BJ (cell line): Measurements from ENCODE around the gene BAG5. TPM values are rescaled to one million over a fixed set of nuclear protein-coding genes. Genes with fewer than 3 reads are reported as not detected.

ENCODE experiments used
- CTCF ChIA-PET: fragments of 350-600 bp; formaldehyde crosslinking; extraction: SDS; loops from one replicate; lab custom pipeline; 2021; ENCODE audit warnings: antibody characterized with exemption, inconsistent platforms; lab: Yijun Ruan, JAX
- POLR2A ChIA-PET: fragments of 300-600 bp; sonication (Branson Sonifier 250); formaldehyde crosslinking; extraction: SDS; loops from one replicate; lab custom pipeline; 2021; ENCODE audit warnings: antibody characterized with exemption; lab: Charles Lee
- DNase-seq: peaks from one replicate; pipeline ENCODE4 v3.0.0-alpha.2; 2011; ENCODE audit warnings: low read depth
- H3K27me3 ChIP-seq: 2 replicates; pipeline ENCODE4 v1.6.0; 2011; ENCODE audit warnings: low read length; ENCODE audit not compliant: control insufficient read depth, insufficient read depth
- H3K36me3 ChIP-seq: 2 replicates; pipeline ENCODE4 v1.5.1; 2011; ENCODE audit warnings: low read length; ENCODE audit not compliant: control insufficient read depth, insufficient read depth
- H3K4me3 ChIP-seq: 2 replicates; pipeline ENCODE4 v1.5.1; 2011; ENCODE audit warnings: low read depth, mild to moderate bottlenecking, control low read depth, low read length
- polyA plus RNA-seq: library from polyadenylated mRNA; depleted of rRNA; stranded (reverse); fragments of >200 nt; gene quantifications from 2 replicates; pipeline ENCODE4 v1.2.3, GENCODE V29; 2011
- TF ChIP-seq, protein P1 (sequence below): IDR thresholded peaks from 2 replicates; pipeline ENCODE4 v1.5.1; 2011; ENCODE audit warnings: low read depth, mild to moderate bottlenecking, control low read depth, inconsistent platforms, low read length, moderate library complexity; ENCODE audit not compliant: insufficient read depth

The BAG5 gene
- polyA plus RNA-seq, 1 experiment, result 4.9 TPM

DNA sequence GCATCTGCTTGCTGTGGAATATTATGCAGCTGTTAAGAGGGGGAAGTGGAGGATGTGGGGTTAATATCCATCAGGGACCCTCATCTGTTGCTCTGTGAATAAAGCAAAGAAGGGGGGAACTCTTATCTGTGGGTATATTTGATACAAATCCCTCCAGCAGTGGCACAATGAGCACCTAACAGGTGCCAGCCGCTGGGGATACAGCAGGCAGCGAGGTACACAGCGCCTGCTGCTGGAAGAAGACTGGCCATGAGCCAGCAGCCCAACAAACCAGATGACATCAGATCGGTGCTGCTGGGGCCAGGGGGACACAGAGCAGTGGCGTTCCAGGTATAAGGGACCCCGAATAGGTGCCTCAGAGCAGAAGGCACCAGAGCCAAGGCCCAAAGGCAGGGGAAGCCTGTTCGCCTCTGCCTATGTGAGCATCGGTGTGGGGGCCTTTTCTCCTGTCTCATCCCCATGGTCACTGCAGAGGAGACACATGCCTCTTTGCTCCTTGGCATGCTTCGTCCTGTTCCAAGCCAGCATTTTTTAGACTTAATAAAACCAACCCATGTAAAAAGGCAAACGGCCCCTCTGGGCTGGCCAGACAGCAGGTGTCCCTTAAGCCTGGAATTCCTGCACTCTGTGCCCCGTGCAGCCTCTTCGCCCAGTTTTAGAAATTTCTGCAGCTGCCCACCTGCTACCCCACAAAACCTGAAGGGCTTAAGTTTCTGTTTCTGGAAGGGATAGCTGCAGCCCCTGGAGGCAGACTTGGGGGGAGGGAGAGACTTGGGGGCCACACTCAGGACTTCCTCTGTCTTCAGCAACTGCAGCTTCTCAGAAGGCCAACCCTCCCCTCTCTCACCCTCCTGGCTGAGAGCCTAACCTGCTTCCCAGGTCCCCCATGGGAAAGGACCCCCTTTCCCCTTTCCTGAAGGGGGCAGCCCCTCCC, 38.2 kb downstream of the BAG5 start:
- no peak for DNase-seq
- Histone ChIP-seq H3K27me3 (peaks cover 1% of the 10 kb centered on the region; the same call in 1 of the 2 replicates), H3K4me3 (no peak overlapping the region), H3K36me3 (peaks cover 2% of the 10 kb centered on the region)
- POLR2A ChIA-PET, result no interaction called here
- TF ChIP-seq, protein P1, sequence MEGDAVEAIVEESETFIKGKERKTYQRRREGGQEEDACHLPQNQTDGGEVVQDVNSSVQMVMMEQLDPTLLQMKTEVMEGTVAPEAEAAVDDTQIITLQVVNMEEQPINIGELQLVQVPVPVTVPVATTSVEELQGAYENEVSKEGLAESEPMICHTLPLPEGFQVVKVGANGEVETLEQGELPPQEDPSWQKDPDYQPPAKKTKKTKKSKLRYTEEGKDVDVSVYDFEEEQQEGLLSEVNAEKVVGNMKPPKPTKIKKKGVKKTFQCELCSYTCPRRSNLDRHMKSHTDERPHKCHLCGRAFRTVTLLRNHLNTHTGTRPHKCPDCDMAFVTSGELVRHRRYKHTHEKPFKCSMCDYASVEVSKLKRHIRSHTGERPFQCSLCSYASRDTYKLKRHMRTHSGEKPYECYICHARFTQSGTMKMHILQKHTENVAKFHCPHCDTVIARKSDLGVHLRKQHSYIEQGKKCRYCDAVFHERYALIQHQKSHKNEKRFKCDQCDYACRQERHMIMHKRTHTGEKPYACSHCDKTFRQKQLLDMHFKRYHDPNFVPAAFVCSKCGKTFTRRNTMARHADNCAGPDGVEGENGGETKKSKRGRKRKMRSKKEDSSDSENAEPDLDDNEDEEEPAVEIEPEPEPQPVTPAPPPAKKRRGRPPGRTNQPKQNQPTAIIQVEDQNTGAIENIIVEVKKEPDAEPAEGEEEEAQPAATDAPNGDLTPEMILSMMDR, result no peak
- CTCF ChIA-PET, result interaction anchor here (10.1 kb wide), 1 partner anchor 23 kb away, joined by 228 read pairs; no protein-coding TSS in a partner anchor

DNA sequence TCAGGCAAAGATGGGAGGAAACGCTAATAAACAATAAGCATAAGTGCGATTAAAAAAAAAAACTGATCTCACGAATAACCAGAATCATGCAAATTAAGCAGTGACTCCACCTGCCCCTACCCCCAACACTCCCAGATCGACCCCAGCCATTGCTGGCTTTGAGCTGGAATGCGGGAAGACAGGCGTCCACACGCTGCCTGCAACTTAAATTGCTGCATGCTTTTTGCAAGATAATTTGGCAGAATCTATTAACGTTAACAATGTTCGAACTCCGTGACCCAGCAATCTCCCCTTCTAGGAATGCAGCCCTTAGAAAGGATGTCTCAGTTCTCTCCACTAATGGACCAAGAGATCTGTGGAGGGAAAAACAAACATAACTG, 38.9 kb downstream of the BAG5 start:
- Histone ChIP-seq H3K4me3 (no peak overlapping the region), H3K27me3 (peaks cover 1% of the 10 kb centered on the region; the same call in 1 of the 2 replicates), H3K36me3 (peaks cover 2% of the 10 kb centered on the region)
- no peak for DNase-seq
- POLR2A ChIA-PET, result no interaction called here
- TF ChIP-seq, protein P1, result no peak
- CTCF ChIA-PET, result interaction anchor here (10.1 kb wide), 1 partner anchor 24 kb away, joined by 228 read pairs; no protein-coding TSS in a partner anchor

DNA sequence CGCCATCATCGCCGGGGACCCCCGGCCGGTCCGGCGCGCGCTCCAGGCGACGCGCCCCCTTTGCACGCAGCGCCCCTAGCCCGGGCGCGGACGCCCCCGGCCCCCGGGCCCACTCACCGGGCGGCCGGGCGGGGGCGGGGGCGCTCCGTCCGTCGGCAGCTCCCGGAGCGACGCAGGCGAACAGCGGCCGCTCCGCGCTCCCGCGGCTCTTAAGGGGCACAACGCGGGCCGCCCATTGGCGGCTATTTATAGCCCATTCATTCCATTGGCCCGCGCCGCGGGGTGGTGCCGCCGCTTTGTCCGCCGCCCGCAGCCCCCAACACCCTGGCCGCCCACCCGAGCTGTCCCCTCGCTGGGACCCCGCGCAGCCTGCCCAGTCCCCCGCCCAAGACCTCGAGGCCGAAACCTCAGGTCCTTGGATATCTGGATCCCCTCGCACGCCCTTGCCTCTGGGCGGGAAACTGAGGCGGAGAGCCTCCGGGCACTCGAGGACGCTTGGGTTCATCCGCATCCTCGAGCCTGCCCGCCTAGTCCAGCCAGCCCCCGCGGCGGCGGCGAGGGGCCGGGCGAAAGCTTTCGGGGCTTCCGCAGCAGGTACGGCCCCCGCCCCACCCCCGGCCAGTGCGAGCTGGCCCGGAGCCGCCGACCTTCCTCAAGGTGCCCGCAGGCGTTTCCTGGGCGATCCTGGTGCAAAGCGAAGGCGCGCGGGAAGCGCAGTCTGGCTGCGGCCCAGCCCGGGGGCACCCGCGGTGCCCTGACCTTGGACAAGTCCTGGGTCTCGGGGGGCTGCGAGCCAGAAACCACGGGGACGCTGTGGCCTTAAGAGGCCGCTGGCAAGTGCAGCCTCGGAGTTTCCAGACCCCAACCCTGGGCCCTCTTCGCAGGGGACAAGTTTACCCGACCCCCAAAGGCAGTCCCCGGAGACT, 39.5 kb downstream of the BAG5 start, which contains the start of gene CKB:
CKB (minus strand) TSS at position 182 of the 926 bp plus-strand sequence. CDS start 337 bp downstream, outside the sequence.
- Histone ChIP-seq H3K4me3 (peak within 1 kb of the TSS; percentile 56), H3K36me3 (peaks cover 2% of the 10 kb centered on the region), H3K27me3 (peaks cover 1% of the 10 kb centered on the region; the same call in 1 of the 2 replicates)
- TF ChIP-seq, protein P1, result no peak
- CTCF ChIA-PET, result interaction anchor here (10.1 kb wide), 1 partner anchor 24 kb away, joined by 228 read pairs; no protein-coding TSS in a partner anchor
- POLR2A ChIA-PET, result no interaction called here
- no peak for DNase-seq

GRCh38 chr14:103521951-103522563, 40.4 kb downstream of the BAG5 start:
- TF ChIP-seq, protein P1, result no peak
- H3K36me3 ChIP-seq, result peaks cover 2% of the 10 kb centered on the region
- peak overlapping the region; percentile 56 for H3K4me3 ChIP-seq
- CTCF ChIA-PET, result interaction anchor here (2.0 to 10.1 kb wide), 2 partner anchors 8 to 25 kb away, joined by 11 to 228 read pairs; partner anchors contain the start of gene TRMT61A
- no peak for DNase-seq
- POLR2A ChIA-PET, result no interaction called here
- H3K27me3 ChIP-seq, result peaks cover 1% of the 10 kb centered on the region; the same call in 1 of the 2 replicates
